Activated CD4-positive, alpha-beta T cell treated with anti-CD3 and anti-CD28 coated beads for 4 hours (primary cell): ENCODE data around the gene ACOT11.

Source experiments
- DNase-seq, 2 donors: peaks; one replicate each; pipeline ENCODE4 v3.0.0-alpha.2; 2020

ACOT11 gene

GRCh38 chr1:54593571-54594160 lies 45.6 kb downstream of the ACOT11 start:
- DNase-seq = no peak

GRCh38 chr1:54594463-54594862 lies 46.4 kb downstream of the ACOT11 start:
- DNase-seq = no peak

DNA sequence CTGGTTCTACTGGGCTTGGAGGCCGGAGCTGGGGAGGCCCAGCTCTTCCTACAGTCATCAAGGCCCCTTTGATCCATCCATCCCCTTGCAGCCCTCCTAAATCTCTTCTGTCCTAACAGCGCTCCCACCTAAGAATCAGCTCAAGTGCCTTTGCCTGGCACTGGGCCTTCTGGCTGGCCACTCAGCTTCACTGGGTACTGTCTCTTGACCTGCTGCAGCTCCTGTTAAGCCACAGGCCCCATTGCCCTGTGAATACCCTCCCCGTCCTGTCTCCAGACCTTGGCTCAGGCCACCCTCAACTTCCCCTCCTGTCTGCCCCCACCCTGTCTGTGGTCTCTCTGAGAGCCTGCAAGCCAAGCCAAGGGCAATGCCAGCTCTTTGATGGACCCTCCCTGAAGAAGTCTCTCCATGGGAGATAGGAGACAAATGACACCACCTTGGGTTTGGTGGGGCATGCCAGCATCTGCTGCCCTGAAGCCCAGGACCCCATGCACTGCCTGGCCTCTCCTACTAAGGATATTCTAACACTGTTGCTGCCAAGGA lies 48.0 kb downstream of the ACOT11 start:
- DNase-seq = no peak

DNA sequence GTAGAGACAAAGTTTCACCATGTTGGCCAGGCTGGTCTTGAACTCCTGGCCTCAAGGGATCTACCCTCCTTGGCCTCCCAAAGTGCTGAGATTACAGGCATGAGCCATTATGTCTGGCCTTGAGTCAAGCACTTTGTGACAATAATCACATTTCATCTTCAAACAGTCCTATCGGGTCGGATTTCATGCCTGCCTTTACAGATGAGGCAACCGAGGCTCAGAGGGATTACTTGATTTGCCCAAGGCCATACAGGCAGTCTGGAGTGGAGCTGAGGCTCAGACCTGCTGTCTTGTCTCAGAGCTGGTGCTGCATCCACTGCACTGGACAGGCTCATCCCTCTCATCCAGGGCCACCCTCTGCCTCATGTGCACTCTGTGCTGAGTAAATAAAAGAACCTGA lies 48.7 kb downstream of the ACOT11 start:
- DNase-seq = no peak

- no peak for DNase-seq
Observed at GRCh38 chr1:54597455-54598030, 49.5 kb downstream of the ACOT11 start.

GRCh38 chr1:54599211-54599823 lies 51.3 kb downstream of the ACOT11 start:
- no peak for DNase-seq

GRCh38 chr1:54600947-54601721 lies 53.1 kb downstream of the ACOT11 start:
- DNase-seq = no peak

DNA sequence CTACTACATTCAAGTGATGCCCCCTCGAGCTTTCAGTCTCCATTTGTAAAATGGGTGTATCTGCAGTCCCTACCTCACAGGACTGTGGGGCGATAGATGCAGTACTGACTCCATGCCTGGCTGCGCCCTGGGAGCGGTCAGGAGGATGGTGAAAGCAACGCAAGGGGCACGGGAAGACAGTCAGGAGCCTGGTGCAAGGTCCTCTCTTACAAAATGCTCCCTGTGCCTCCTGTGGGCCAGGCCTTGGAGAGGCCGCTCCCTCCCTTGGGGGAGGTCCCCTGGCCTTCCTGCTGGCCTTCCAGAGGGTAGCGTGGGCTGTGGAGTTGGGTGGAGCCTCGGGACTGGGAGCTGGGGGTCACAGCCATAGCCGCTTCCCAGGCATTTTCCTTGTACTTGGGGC lies 53.7 kb downstream of the ACOT11 start:
- DNase-seq = no peak

DNA sequence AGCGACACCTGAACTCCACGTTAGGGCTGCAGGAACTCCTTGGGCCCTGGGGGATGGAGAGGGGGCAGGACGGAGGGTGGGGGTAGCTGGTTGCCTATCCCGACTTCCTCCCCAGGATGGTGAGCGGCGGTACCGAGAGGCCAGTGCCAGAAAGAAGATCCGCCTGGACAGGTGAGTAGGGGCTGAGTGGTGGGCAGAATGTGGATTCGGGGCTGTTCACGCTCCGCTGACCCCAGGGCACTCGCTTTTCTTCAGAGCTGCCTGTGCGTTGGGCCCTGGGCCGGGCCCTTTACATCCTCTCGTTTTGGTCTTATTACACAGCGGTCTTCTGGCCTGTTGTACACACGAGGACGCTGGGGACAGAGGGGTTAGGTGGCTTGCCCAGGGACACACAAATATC lies 54.5 kb downstream of the ACOT11 start:
- no peak for DNase-seq

DNA sequence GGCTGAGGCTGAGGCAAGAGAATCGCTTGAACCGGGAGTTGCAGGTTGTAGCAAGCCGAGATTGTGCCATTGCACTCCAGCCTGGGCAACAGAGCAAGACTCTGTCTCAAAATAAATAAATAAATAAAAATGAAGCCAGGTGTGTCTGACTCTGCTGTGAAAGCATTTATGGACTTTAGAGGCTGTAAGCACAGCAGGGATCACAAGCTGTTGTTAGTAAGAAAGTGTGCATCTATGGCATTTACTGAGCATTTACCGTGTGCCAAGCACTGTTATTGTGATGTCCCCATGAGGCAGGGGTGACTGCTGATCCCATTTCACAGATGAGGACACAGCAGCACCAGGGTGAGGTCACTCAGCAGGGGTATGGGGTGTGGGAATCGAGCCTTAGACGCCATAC lies 55.2 kb downstream of the ACOT11 start:
- no peak for DNase-seq

- DNase-seq = no peak
Observed at GRCh38 chr1:54604051-54604450, 56.0 kb downstream of the ACOT11 start.

- peak in 1 of 2 donors; percentile 10 for DNase-seq
Observed at GRCh38 chr1:54604572-54605370, 56.7 kb downstream of the ACOT11 start.

DNA sequence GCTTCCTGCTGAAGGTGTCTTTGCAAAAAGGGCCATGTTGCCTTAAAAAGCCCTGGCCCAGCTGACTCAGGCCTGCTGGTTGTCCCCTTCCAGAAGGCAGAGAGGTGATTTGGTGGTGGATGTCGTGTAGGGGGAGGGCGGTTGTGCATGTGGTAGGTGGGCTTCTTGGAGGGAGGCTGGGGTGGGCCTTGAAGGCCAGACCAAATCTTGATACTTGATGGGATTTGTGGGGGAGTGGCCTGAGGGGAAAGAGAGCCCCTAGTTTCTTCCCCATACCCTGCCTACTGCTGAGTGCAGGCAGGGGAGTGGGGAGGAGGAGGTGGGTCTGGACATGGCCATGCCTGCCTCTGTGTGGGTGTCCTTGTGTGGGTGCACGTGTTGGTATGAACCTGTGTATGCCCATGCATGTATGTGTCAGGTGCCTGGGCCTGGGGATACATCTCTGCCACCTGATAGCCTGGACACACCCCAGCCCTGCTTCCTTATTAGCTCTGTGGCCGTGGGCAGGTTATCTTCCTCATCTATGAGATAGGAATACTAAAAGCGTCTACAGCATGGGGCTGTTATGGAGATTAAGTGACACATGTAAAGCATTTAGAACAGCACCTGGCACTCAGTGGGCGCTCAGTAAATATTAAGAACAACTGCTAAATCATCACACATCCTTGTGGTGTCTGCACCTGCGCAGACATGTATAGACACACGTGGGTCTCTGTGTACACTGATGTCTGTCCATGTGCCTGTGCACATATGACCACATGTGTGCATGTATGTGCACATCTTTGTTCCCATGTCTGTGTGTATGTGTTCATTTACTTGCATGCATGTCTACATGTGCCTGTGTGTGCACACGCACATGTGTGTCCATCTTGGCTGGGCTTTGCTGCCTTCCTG lies 58.3 kb downstream of the ACOT11 start:
- no peak for DNase-seq

GRCh38 chr1:54606990-54607325 lies 58.9 kb downstream of the ACOT11 start:
- DNase-seq = no peak

- no peak for DNase-seq
Observed at GRCh38 chr1:54607821-54608565, 60.0 kb downstream of the ACOT11 start.

GRCh38 chr1:54608566-54609230 lies 60.7 kb downstream of the ACOT11 start:
- DNase-seq = no peak

DNA sequence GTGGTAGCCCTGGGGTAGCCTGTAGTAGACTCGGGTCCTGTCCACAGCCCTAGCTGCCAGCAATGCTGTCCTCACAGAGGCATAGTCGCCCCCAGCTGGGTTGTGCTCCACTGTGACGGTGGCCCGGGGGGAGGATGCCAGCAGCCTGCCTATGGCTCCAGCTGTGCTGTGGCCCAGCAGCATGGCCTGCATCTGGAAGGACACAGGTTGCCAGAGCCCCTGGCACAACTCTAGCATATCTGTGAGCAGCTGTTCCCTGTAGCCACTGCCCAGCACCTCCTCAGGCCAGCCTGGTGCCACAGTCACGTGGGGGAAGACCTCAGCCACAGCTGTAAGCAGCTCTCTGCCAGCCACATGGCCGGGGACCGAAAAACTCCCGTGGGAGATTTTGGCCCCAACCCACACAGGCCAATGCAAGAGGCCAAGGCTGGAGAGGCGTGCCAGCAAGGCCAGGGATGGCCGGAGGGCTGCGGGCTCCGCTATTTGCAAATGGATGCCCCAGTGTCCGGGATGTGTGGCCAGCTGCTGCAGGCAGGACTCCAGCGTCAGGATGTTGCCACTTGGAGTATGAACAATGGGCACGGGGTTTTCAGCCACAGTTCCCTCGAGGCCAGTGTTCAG lies 61.4 kb downstream of the ACOT11 start:
- DNase-seq = no peak

GRCh38 chr1:54610048-54610447 lies 62.0 kb downstream of the ACOT11 start:
- DNase-seq = no peak

DNA sequence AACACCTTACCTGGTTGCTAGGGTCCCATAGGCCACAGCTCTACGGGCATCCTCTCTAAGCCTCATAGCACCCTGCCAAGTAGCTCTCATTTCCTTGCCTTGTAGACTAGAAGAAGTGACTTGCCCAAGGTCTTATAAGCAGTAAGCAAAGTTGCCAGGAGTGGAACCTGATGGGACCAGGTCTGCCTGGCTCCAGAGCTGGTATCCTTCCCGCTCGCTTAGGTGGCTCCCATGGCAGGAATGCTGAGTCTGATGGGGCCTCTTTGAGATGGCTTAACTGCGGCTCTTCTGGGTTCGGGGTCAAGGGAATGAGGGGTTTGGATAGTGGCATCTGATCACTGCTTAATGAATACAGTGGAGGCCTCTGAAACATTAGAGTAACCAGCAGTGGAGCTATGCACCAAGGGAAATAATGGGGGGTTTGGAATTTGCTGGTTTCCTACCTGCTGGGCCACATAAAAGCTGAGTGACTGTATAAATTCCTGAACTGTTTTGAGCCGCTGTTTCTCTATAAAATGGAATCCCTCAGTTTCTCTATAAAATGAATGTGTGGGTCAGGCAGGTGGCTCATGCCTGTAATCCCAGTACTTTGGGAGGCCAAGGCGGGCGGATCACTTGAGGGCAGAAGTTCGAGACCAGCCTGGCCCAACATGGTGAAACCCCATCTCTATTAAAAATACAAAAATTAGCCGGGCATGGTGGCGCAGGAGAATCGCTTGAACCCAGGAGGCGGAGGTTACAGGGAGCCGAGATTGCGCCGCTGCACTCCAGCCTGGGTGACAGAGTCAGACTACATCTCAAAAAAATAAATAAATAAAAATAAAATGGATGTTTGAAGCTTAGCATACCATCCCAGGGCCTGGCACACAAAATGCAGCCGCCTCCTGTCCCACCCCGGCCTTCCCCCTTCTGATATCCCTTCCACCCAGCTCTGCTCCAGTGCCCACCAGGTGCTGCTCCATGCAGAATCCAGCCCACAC lies 62.9 kb downstream of the ACOT11 start:
- DNase-seq = no peak
